HEK293T (cell line): ENCODE results near the gene DLX5.

ENCODE experiments used
- ELF4 ChIP-seq: fragments of 450-650 bp; IDR thresholded peaks from 2 replicates; pipeline ENCODE4 v1.6.1; 2017; ENCODE audit warnings: antibody characterized with exemption
- FOXA1 ChIP-seq: fragments of 450-650 bp; IDR thresholded peaks from 2 replicates; pipeline ENCODE4 v1.6.1; 2016; ENCODE audit warnings: mild to moderate bottlenecking
- SP1 ChIP-seq: fragments of 450-650 bp; IDR thresholded peaks from 2 replicates; pipeline ENCODE4 v1.6.1; 2017
- ZNF384 ChIP-seq: fragments of 450-650 bp; IDR thresholded peaks from 2 replicates; pipeline ENCODE4 v1.6.1; 2016
- TF ChIP-seq, protein P1 (sequence below): fragments of 450-650 bp; IDR thresholded peaks from 2 replicates; pipeline ENCODE4 v1.6.1; 2016

GRCh38 chr7:97013134-97013844, 11.3 kb downstream of the DLX5 start:
- no peak for TF ChIP-seq ELF4
- TF ChIP-seq, protein P1, sequence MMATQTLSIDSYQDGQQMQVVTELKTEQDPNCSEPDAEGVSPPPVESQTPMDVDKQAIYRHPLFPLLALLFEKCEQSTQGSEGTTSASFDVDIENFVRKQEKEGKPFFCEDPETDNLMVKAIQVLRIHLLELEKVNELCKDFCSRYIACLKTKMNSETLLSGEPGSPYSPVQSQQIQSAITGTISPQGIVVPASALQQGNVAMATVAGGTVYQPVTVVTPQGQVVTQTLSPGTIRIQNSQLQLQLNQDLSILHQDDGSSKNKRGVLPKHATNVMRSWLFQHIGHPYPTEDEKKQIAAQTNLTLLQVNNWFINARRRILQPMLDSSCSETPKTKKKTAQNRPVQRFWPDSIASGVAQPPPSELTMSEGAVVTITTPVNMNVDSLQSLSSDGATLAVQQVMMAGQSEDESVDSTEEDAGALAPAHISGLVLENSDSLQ: no peak
- TF ChIP-seq FOXA1: no peak
- no peak for TF ChIP-seq SP1
- no peak for TF ChIP-seq ZNF384
